PC-9 (cell line): ENCODE data around the gene IGF1.

Experiments used
- CTCF ChIP-seq: fragments of 200-600 bp; sonication (generic); conservative IDR thresholded peaks from 2 replicates; pipeline ENCODE4 v1.6.1; 2017; ENCODE audit warnings: mixed run types, antibody characterized with exemption, mild to moderate bottlenecking, moderate library complexity
- EZH2 ChIP-seq: fragments of 200-600 bp; sonication (generic); IDR thresholded peaks from 2 replicates; pipeline ENCODE4 v1.8.0; 2017; ENCODE audit warnings: antibody characterized with exemption, low read depth

GRCh38 chr12:102369876-102370275 lies 110.5 kb downstream of the IGF1 start:
- TF ChIP-seq CTCF (no peak), EZH2 (no peak)
